B cell (primary cell): Measurements from ENCODE around the gene HIP1. TPM values are rescaled to one million over a fixed set of nuclear protein-coding genes. Genes with fewer than 3 reads are reported as not detected.
"Not testable (repeated sequence)": the region's sequence is repeated elsewhere in the genome, so short reads cannot be mapped to it uniquely, and the experiment has no call there.

Experiments
- ATAC-seq: fragments of 200-7000 bp; cut with Tn5 transposase; one replicate; pipeline ENCODE4 v1.10.0; 2021; ENCODE audit warnings: low read depth, mild to moderate bottlenecking, moderate number of reproducible peaks, moderate library complexity
- CTCF ChIA-PET: fragments of 350-600 bp; sonication (Branson Sonifier 250); formaldehyde crosslinking; loops from one replicate; lab custom pipeline; 2021; ENCODE audit warnings: antibody characterized with exemption, inconsistent platforms; lab: Charles Lee
- POLR2A ChIA-PET: fragments of 350-600 bp; sonication (Branson Sonifier 250); formaldehyde crosslinking; loops from one replicate; lab custom pipeline; 2021; ENCODE audit warnings: antibody characterized with exemption; lab: Charles Lee
- DNase-seq: peaks from one replicate; pipeline ENCODE4 v3.0.0; 2013
- H2AFZ ChIP-seq: 2 replicates; pipeline ENCODE4 v1.6.1; 2012; ENCODE audit warnings: mild to moderate bottlenecking, low read depth, low read length; ENCODE audit not compliant: insufficient read depth, poor library complexity, severe bottlenecking
- H3K27ac ChIP-seq, 2 donors: 1 replicate in 1 of 2; 2 replicates in 1 of 2; pipeline ENCODE4 v1.5.1; 2012 to 2013; ENCODE audit warnings: low read length in 2 of 2, mild to moderate bottlenecking in 2 of 2, moderate library complexity in 1 of 2
- H3K27me3 ChIP-seq, 4 experiments: fragments of 200-600 bp in 1 of 4; sonication (generic) in 1 of 4; replicated peaks in 1 of 4; 1 replicate in 2 of 4; 2 replicates in 2 of 4; pipeline versions ENCODE4 v1.6.1 to v1.7.0; 2013 to 2016; ENCODE audit warnings: low read length in 3 of 4, mild to moderate bottlenecking in 2 of 4, mixed read lengths in 1 of 4, moderate library complexity in 1 of 4; ENCODE audit not compliant: insufficient read depth in 4 of 4, control insufficient read depth in 3 of 4; ENCODE audit errors: control extremely low read depth in 1 of 4
- H3K36me3 ChIP-seq, 2 experiments: replicated peaks in 1 of 2; 1 replicate in 1 of 2; 2 replicates in 1 of 2; pipeline versions ENCODE4 v1.6.1 to v1.7.1; 2013; ENCODE audit warnings: low read length in 1 of 2; ENCODE audit not compliant: insufficient read depth in 2 of 2, control insufficient read depth in 1 of 2; ENCODE audit errors: control extremely low read depth in 1 of 2, extremely low read depth in 1 of 2
- H3K4me1 ChIP-seq, 2 donors: fragments of 200-600 bp in 1 of 2; sonication (generic) in 1 of 2; 1 replicate in 1 of 2; 2 replicates in 1 of 2; pipeline versions ENCODE4 v1.5.1 to v1.6.1; 2013 to 2017; ENCODE audit warnings: low read length in 2 of 2; ENCODE audit not compliant: control insufficient read depth in 2 of 2, insufficient read depth in 2 of 2
- H3K4me2 ChIP-seq: replicated peaks from 2 replicates; pipeline ENCODE3; 2012; ENCODE audit warnings: mild to moderate bottlenecking, low read depth, low read length; ENCODE audit not compliant: poor library complexity, severe bottlenecking
- H3K4me3 ChIP-seq, 5 experiments: fragments of 200-600 bp in 1 of 5; sonication (generic) in 1 of 5; 1 replicate in 3 of 5; 2 replicates in 2 of 5; pipeline versions ENCODE4 v1.5.1 to v1.7.0; 2011 to 2016; ENCODE audit warnings: low read length in 4 of 5, mild to moderate bottlenecking in 4 of 5, low read depth in 2 of 5, control low read depth in 1 of 5, moderate library complexity in 1 of 5; ENCODE audit not compliant: insufficient read depth in 1 of 5; ENCODE audit errors: control extremely low read depth in 1 of 5, extremely low read depth in 1 of 5
- H3K79me2 ChIP-seq: fragments of 200-600 bp; sonication (generic); one replicate; pipeline ENCODE4 v1.6.0; 2016; ENCODE audit warnings: low read length; ENCODE audit not compliant: control insufficient read depth, insufficient read depth
- H3K9ac ChIP-seq: fragments of 200-600 bp; sonication (generic); 2 replicates; pipeline ENCODE4 v1.6.1; 2017; ENCODE audit warnings: mild to moderate bottlenecking, low read length, moderate library complexity
- H3K9me3 ChIP-seq, 3 donors: one replicate each; pipeline versions ENCODE4 v1.6.1 to v1.7.1; 2013; ENCODE audit warnings: low read length in 2 of 3; ENCODE audit not compliant: control insufficient read depth in 2 of 3, insufficient read depth in 1 of 3; ENCODE audit errors: control extremely low read depth in 1 of 3
- H4K20me1 ChIP-seq: 2 replicates; pipeline ENCODE4 v1.6.0; 2012; ENCODE audit warnings: mild to moderate bottlenecking, low read length; ENCODE audit not compliant: insufficient read depth, control insufficient read depth, poor library complexity, severe bottlenecking
- H3K27ac Mint-ChIP-seq: one replicate; pipeline ENCODE4 v1.8.0; 2021; ENCODE audit warnings: mixed read lengths
- H3K27me3 Mint-ChIP-seq: one replicate; pipeline ENCODE4 v1.8.0; 2021; ENCODE audit warnings: mixed read lengths
- H3K4me1 Mint-ChIP-seq: one replicate; pipeline ENCODE4 v1.8.0; 2021; ENCODE audit warnings: mixed read lengths
- H3K4me3 Mint-ChIP-seq: one replicate; pipeline ENCODE4 v1.8.0; 2021; ENCODE audit warnings: mixed read lengths
- H3K9me3 Mint-ChIP-seq: one replicate; pipeline ENCODE4 v1.8.0; 2022; ENCODE audit warnings: mixed read lengths; ENCODE audit not compliant: insufficient read depth
- EZH2 ChIP-seq: IDR thresholded peaks from 2 replicates; pipeline ENCODE4 v1.6.1; 2012; ENCODE audit warnings: borderline replicate concordance, low read depth, mild to moderate bottlenecking, moderate library complexity, low read length; ENCODE audit not compliant: insufficient read depth, poor library complexity, severe bottlenecking
- WGBS: methylation state at CpG from one replicate; pipeline ENCODE4 v1.1.5; 2013; ENCODE audit warnings: missing lambda C conversion rate; ENCODE audit not compliant: insufficient coverage; 5-methylcytosine and 5-hydroxymethylcytosine counted together
- intact Hi-C: fragments of 100-400 bp; cut with micrococcal nuclease; formaldehyde crosslinking; loops from one replicate; pipeline ENCODE4 v1.10.0; 2022
- polyA plus RNA-seq: library from polyadenylated mRNA; depleted of rRNA; stranded (reverse); fragments of >200 nt; gene quantifications from 2 replicates; pipeline ENCODE4 v1.2.3, GENCODE V29; 2012
- total RNA-seq, 2 donors: library from RNA; stranded (reverse); fragments of 120-200 nt in 1 of 2; gene quantifications; 1 replicate in 1 of 2; 2 replicates in 1 of 2; pipeline versions ENCODE4 v1.2.3 to v1.2.4, GENCODE V29; 2013 to 2022
- TF ChIP-seq, protein P1 (sequence below): fragments of 200-600 bp; IDR thresholded peaks from one replicate; pipeline ENCODE4 v1.8.0; 2022; ENCODE audit warnings: antibody characterized with exemption, mild to moderate bottlenecking

HIP1 gene
- total and polyA plus RNA-seq, 2 donors (not counting 1 experiment from before 2014, with no cell fraction given) = 6.5 to 16.7 TPM

DNA sequence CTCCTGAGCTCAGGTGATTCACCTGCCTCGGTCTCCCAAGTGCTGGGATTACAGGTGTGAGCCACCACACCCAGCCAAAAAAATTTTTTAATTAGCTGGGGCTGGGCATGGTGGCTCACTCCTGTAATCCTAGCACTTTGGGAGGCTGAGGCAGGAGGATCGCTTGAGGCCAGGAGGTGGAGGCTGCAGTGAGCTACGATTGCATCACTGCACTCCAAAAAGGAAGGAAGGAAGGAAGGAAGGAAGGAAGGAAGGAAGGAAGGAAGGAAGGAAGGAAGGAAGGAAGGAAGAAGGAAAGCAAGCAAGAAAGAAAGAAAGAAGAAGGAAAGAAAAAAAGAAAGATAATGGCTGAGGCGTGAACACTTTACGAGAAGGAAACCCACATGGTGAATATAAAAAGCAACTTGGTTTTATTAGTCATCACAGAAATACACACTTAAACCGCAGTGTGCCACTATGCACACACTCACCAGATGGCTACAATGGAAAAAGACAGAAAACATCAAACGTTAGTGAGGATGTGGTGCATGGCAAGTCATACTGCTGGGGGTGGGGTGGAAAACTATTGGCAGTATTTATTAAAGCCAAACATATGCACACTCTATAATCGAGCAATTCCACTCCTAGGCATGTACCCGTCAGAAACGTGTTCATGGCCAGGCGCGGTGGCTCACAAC is 37.7 kb upstream of the HIP1 start:
- Histone ChIP-seq H3K9ac (no peak overlapping the region), H3K9me3 (peaks cover 0 to 6% (median 0%) of the 10 kb centered on the region in 3 donors), H3K4me2 (no peak overlapping the region), H4K20me1 (no peaks in the 10 kb centered on the region), H3K27ac (no peak overlapping the region), H3K4me3 (no peak overlapping the region), H3K79me2 (no peaks in the 10 kb centered on the region), H2AFZ (no peak overlapping the region), H3K27me3 (no peaks in the 10 kb centered on the region), H3K36me3 (no peaks in the 10 kb centered on the region), H3K4me1 (no peaks in the 10 kb centered on the region)
- Mint-ChIP-seq H3K27me3 (peaks cover 13% of the 10 kb centered on the region), H3K27ac (no peak overlapping the region), H3K4me3 (no peak overlapping the region), H3K4me1 (peaks cover 5% of the 10 kb centered on the region), H3K9me3 (no peaks in the 10 kb centered on the region)
- peak; percentile 31 for ATAC-seq
- no peak for DNase-seq
- 72% methylated on average over 3 of the region's 12 CpGs for WGBS
- intact Hi-C loops = no loop called here
- ChIA-PET POLR2A (interaction anchor here (0.7 kb wide), 1 partner anchor 390 kb away, joined by 11 read pairs; no protein-coding TSS in a partner anchor), CTCF (interaction anchor here (1.0 to 1.4 kb wide), 2 partner anchors 14 to 244 kb away, joined by 4 to 5 read pairs; no protein-coding TSS in a partner anchor)
- TF ChIP-seq, protein P1, sequence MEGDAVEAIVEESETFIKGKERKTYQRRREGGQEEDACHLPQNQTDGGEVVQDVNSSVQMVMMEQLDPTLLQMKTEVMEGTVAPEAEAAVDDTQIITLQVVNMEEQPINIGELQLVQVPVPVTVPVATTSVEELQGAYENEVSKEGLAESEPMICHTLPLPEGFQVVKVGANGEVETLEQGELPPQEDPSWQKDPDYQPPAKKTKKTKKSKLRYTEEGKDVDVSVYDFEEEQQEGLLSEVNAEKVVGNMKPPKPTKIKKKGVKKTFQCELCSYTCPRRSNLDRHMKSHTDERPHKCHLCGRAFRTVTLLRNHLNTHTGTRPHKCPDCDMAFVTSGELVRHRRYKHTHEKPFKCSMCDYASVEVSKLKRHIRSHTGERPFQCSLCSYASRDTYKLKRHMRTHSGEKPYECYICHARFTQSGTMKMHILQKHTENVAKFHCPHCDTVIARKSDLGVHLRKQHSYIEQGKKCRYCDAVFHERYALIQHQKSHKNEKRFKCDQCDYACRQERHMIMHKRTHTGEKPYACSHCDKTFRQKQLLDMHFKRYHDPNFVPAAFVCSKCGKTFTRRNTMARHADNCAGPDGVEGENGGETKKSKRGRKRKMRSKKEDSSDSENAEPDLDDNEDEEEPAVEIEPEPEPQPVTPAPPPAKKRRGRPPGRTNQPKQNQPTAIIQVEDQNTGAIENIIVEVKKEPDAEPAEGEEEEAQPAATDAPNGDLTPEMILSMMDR = no peak
- no peak for TF ChIP-seq EZH2

DNA sequence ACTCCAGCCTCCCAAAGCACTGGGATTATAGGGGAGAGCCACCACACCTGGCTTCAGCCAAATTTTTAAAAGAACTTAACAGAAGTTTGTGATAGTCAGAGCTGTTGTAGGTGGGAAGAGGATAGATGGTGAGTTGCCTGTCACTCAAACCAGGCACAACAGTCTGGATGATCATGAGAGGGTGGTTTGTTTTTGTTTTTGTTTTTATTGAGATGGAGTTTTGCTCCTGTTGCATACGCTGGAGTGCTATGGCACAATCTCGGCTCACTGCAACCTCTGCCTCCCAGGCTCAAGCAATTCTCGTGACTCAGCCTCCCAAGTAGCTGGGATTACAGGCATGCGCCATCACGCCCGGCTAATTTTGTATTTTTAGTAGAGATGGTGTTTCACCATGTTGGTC is 35.2 kb upstream of the HIP1 start:
- H3K27me3 ChIP-seq, H3K4me2 ChIP-seq, H3K9me3 ChIP-seq, DNase-seq, H3K79me2 ChIP-seq, H3K9me3 Mint-ChIP-seq, POLR2A ChIA-PET, intact Hi-C loops, H3K9ac ChIP-seq, H3K36me3 ChIP-seq, H3K4me1 Mint-ChIP-seq, H3K27ac Mint-ChIP-seq, ATAC-seq, H3K27ac ChIP-seq, H3K27me3 Mint-ChIP-seq, H4K20me1 ChIP-seq, H3K4me1 ChIP-seq, H3K4me3 Mint-ChIP-seq, H2AFZ ChIP-seq, H3K4me3 ChIP-seq: not testable (repeated sequence)
- WGBS = 95% methylated on average over 5 of the region's 6 CpGs
- CTCF ChIA-PET = interaction anchor here (1.0 kb wide), 1 partner anchor 11 kb away, joined by 3 read pairs; no protein-coding TSS in a partner anchor
